Measurements from ENCODE around the gene AP1G1.

DNA sequence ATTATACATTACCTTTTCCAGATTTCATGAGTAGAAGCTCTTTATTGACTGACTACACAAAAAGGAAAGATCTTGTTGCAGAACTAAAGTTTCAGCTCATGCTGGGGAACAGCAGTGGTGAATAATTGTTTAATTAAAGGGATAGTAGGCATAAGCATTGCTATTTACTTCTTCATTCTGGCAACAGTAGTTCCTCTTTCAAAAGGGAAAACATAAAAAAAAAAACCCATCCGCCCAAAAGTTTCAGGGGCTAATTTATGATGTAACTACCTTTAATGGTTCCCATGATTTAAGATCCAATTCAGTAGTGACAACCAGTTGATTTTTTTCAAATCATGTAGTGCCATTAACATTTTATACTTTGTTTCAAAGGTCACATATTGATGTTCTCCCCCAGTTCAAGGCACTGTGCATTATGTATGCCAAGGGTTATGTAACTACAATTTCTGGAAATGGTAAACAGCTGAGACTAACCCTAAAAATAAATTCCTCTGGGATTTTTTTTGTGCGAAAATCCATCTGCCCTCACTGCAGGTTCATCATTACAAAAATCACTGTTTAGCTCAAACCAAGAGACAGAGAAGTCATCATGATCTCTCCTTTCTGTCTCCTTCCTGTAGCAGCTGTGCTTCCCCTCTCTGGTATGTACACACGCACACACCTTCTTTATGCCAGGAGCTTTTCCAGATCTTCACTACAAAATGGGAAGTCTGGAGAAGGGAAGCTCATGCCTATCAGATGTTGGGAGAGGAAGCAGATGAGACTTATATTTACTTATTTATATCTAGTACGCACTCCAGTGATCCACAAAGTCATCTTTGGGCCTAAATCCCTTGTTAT lies 81.9 kb downstream of the AP1G1 start:
- no peak for TF ChIP-seq CTCF (IDR thresholded peaks at IDR 0.05)
- no peak for TF ChIP-seq POLR2A (IDR thresholded peaks at IDR 0.05)
